Prostate gland (tissue), 2 donors: ENCODE data around the gene F3. TPM values are rescaled to one million over a fixed set of nuclear protein-coding genes. Genes with fewer than 3 reads are reported as not detected.
"Not testable (repeated sequence)": the region's sequence is repeated elsewhere in the genome, so short reads cannot be mapped to it uniquely, and the experiment has no call there.

Experiments used
- DNase-seq: peaks from one replicate; pipeline ENCODE4 v3.0.0-alpha.2; 2019; ENCODE audit warnings: low spot score
- H3K27ac ChIP-seq, 2 donors: fragments of 200-600 bp; sonication (generic); 2 replicates each; pipeline ENCODE4 v1.5.1; 2017 to 2019
- H3K27me3 ChIP-seq: fragments of 200-600 bp; sonication (generic); replicated peaks from 2 replicates; pipeline ENCODE4 v1.5.1; 2019; ENCODE audit not compliant: insufficient read depth
- H3K36me3 ChIP-seq, 2 donors: fragments of 200-600 bp; sonication (generic); 1 replicate in 1 of 2; 2 replicates in 1 of 2; pipeline versions ENCODE4 v1.5.1 to v1.8.1; 2017 to 2019
- H3K4me1 ChIP-seq: fragments of 200-600 bp; sonication (generic); replicated peaks from 2 replicates; pipeline ENCODE4 v1.5.1; 2019
- H3K4me3 ChIP-seq, 2 donors: fragments of 200-600 bp; sonication (generic); 2 replicates each; pipeline ENCODE4 v1.5.1; 2017 to 2019
- H3K9me3 ChIP-seq: fragments of 200-600 bp; sonication (generic); 2 replicates; pipeline ENCODE4 v1.5.1; 2017
- POLR2A ChIP-seq: fragments of 450-650 bp; IDR thresholded peaks from one replicate; pipeline ENCODE4 v1.6.1; 2016; ENCODE audit warnings: antibody characterized with exemption, mild to moderate bottlenecking
- POLR2AphosphoS5 ChIP-seq: sonication (generic); formaldehyde crosslinking; IDR thresholded peaks from one replicate; pipeline ENCODE4 v1.6.1; 2017; ENCODE audit warnings: antibody characterized with exemption
- WGBS: methylation state at CpG from one replicate; pipeline ENCODE4 v1.1.5; 2018; 5-methylcytosine and 5-hydroxymethylcytosine counted together
- intact Hi-C: fragments of 100-400 bp; cut with DNase I; formaldehyde crosslinking; loops from one replicate; pipeline ENCODE4 v1.14.2; 2022
- total RNA-seq, 2 donors: library from RNA; depleted of rRNA; stranded (reverse); fragments of >200 nt; gene quantifications; one replicate each; pipeline ENCODE4 v1.1.0, GENCODE V29; 2016
- TF ChIP-seq, protein P1 (sequence below), 4 experiments: fragments of 200-600 bp in 2 of 4; fragments of 450-650 bp in 2 of 4; sonication (generic) in 2 of 4; IDR thresholded peaks; 1 replicate in 3 of 4; 2 replicates in 1 of 4; pipeline ENCODE4 v1.5.1; 2016 to 2019; ENCODE audit warnings: antibody characterized with exemption in 4 of 4, mild to moderate bottlenecking in 2 of 4, moderate library complexity in 2 of 4

F3 gene
- total RNA-seq, 2 donors from 2014 or later: 36.3 to 120 TPM

DNA sequence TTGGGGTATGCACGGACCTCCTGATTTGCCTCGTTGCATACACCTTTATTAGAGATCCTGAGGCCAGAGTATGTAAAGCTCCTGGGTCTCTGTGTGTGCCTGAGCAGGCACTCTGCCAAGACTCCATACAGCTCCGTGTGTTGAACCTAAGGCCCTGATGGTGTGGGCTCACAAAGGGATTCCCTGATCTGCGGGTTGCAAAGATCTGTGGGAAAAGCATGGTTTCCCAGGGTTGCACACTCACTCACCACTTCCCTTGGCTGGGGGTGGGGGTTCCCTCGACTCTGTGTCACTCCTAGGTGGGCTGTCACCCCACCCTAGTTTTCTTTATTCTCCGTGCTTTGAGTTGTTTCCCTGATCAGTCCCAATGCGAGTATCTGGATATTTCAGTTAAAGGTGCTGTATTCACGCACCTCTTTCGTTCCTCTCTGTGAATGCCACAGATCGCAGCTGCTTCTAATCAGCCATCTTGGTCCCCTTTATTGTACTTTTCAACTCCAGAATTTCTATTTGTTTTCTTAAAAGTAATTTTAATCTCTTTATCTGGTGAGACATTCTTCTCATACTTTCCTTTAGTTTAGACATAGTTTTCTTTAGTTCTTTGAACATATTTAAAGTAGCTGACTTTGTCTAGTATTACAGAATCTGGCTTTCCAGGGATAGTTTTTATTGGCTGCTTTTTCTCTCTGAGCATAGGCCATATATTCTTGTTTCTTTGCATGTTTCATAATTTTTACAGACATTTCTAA lies 39.0 kb upstream of the F3 start:
- Histone ChIP-seq H3K27me3 (no peaks in the 10 kb centered on the region), H3K4me1 (no peaks in the 10 kb centered on the region), H3K27ac (no peak overlapping the region), H3K9me3 (no peaks in the 10 kb centered on the region), H3K4me3 (no peak overlapping the region), H3K36me3 (no peaks in the 10 kb centered on the region)
- intact Hi-C loops: no loop called here
- no peak for DNase-seq
- no peak for TF ChIP-seq POLR2AphosphoS5
- TF ChIP-seq, protein P1, sequence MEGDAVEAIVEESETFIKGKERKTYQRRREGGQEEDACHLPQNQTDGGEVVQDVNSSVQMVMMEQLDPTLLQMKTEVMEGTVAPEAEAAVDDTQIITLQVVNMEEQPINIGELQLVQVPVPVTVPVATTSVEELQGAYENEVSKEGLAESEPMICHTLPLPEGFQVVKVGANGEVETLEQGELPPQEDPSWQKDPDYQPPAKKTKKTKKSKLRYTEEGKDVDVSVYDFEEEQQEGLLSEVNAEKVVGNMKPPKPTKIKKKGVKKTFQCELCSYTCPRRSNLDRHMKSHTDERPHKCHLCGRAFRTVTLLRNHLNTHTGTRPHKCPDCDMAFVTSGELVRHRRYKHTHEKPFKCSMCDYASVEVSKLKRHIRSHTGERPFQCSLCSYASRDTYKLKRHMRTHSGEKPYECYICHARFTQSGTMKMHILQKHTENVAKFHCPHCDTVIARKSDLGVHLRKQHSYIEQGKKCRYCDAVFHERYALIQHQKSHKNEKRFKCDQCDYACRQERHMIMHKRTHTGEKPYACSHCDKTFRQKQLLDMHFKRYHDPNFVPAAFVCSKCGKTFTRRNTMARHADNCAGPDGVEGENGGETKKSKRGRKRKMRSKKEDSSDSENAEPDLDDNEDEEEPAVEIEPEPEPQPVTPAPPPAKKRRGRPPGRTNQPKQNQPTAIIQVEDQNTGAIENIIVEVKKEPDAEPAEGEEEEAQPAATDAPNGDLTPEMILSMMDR (IDR thresholded peaks at IDR 0.05): no peak
- no peak for TF ChIP-seq POLR2A
- 68% methylated on average over 10 of the region's 10 CpGs for WGBS

DNA sequence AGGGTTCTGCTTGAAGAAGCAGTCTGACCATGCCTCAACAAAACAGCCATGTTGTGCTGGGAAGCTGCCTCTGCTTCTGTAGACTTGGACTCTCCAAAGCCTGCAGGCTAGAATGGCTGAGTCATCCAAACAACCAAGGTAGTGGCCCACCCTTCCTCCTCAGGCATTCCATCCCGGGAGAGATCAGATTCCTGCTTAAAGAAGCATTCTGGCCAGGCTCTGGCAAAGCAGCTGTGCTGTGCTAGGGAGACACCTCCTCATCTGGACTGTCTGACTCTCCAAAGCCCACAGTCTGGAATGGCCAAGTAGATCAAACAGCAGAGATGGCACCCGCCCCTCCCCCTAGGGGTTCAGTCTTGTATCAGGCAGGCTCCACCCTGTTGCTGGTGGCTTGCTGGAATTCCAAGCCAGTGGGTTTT lies 38.3 kb upstream of the F3 start:
- Histone ChIP-seq H3K4me3 (no peak overlapping the region), H3K9me3 (no peaks in the 10 kb centered on the region), H3K27ac (no peak overlapping the region), H3K4me1 (no peaks in the 10 kb centered on the region), H3K27me3 (no peaks in the 10 kb centered on the region), H3K36me3 (no peaks in the 10 kb centered on the region)
- TF ChIP-seq POLR2A: no peak
- TF ChIP-seq, protein P1 (IDR thresholded peaks at IDR 0.05): no peak
- no peak for TF ChIP-seq POLR2AphosphoS5
- intact Hi-C loops: no loop called here
- 34% methylated on average over 2 of the region's 2 CpGs for WGBS
- DNase-seq: no peak

DNA sequence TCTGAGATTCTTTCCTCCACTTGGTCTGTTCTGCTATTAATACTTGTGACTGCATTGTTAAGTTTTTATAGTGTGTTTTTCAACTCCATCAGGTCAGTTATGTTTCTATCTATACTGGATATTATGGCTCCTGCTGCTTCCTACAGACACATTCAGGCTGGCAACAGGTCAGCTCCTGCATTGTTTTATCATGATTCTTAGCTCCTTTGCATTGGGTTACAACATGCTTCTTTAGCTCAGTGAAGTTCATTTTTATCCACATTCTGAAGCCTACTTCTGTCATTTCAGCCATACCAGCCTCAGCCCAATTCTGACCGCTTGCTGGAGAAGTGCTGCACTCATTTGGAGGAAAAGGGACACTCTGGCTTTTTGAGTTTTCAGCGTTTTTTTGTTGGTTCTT lies 37.3 kb upstream of the F3 start:
- DNase-seq: no peak
- no peaks in the 10 kb centered on the region for H3K9me3 ChIP-seq
- WGBS: 70% methylated on average over 2 of the region's 2 CpGs
- no peak for TF ChIP-seq POLR2A
- TF ChIP-seq POLR2AphosphoS5: no peak
- TF ChIP-seq, protein P1 (IDR thresholded peaks at IDR 0.05): no peak
- intact Hi-C loops: no loop called here
- no peaks in the 10 kb centered on the region for H3K27me3 ChIP-seq
- no peaks in the 10 kb centered on the region for H3K4me1 ChIP-seq
- H3K36me3 ChIP-seq: no peaks in the 10 kb centered on the region
- H3K27ac ChIP-seq: no peak overlapping the region
- no peak overlapping the region for H3K4me3 ChIP-seq

DNA sequence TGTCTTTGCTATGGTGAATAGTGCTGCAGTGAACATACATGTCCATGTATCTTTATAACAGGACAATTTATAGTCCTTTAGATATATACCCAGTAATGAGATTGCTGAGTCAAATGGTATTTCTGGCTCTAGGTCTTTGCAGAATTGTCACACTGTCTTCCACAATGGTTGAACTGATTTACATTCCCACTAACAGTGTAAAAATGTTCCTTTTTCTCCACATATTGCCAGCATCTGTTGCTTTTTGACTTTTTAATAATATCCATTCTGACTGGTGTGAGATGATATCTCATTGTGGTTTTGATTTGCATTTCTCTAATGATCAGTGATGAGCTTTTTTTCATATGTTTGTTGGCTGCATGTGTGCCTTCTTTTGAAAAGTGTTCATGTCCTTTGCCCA lies 32.4 kb upstream of the F3 start:
- H3K36me3 ChIP-seq, H3K4me1 ChIP-seq, H3K27me3 ChIP-seq, H3K27ac ChIP-seq, H3K4me3 ChIP-seq, DNase-seq, intact Hi-C loops, H3K9me3 ChIP-seq: not testable (repeated sequence)

DNA sequence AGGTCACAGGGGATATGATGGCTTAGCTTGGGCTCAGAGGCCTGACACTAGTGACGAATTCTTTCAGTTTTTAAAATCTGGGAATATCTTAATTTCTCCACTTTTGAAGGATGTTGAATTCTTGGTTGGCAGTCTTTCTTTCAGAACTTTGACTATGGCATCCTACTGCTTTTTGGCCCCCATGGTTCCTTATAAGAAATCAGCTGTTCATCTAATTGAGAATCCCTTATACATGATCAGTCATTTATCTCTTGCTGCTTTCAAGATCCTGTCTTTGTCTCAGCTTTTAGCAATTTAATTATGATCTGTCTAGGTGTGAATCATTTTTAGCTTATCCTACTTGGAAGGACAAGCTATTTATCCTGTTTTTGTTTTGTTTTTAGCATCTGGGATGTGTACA lies 31.2 kb upstream of the F3 start:
- intact Hi-C loops: no loop called here
- Histone ChIP-seq H3K4me3 (no peak overlapping the region), H3K27me3 (no peaks in the 10 kb centered on the region), H3K9me3 (no peaks in the 10 kb centered on the region), H3K4me1 (no peaks in the 10 kb centered on the region), H3K36me3 (no peaks in the 10 kb centered on the region), H3K27ac (no peak overlapping the region)
- 100% methylated on average over 1 of the region's 1 CpG for WGBS
- TF ChIP-seq POLR2AphosphoS5 (no peak), POLR2A (no peak)
- TF ChIP-seq, protein P1 (IDR thresholded peaks at IDR 0.05): no peak
- DNase-seq: no peak

DNA sequence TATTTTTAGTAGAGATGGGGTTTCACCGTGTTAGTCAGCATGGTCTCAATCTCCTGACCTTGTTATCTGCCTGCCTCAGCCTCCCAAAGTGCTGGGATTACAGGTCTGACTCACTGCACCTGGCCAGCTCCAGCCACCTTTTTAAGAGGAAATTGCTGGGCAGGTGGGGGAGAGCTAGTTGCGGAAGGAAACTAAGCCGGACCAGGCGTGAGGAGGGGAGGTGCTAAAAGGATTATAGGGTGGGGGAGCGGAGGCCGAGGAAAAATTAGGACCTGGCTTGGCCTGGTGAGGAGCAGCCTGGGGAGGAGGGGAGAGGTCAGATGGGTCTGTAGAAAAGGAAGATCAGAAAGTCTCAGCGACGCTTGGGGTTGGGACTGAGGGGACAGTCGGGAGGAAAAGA lies 29.4 kb upstream of the F3 start:
- 84% methylated on average over 9 of the region's 9 CpGs for WGBS

DNA sequence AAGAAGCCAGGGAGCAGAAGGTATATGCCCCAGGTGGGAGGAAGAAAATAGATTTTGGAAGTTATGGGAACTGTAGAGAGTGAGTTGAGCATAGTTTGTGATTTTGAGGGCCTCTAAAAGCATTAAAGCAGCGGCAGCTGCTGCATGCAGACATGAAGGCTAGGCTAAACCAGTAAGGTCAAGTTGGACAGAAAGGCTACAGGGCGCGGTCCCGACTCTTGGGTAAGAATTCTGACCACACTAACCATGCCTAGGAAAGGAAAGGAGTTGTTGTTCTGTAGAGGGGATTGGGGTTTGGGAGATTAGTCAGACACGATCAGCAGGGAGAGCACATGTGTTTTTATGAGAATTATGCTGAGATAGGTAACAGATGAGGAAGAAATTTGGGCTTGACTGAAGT lies 27.2 kb upstream of the F3 start:
- H3K4me1 ChIP-seq, H3K36me3 ChIP-seq, H3K27ac ChIP-seq, H3K9me3 ChIP-seq, DNase-seq, H3K27me3 ChIP-seq, H3K4me3 ChIP-seq, intact Hi-C loops: not testable (repeated sequence)
- WGBS: 80% methylated on average over 5 of the region's 5 CpGs

More for the DNA sequence above, 29.4 kb upstream of the F3 start:
- H3K36me3 ChIP-seq, H3K4me3 ChIP-seq, H3K4me1 ChIP-seq, H3K27me3 ChIP-seq, H3K27ac ChIP-seq, H3K9me3 ChIP-seq, DNase-seq, intact Hi-C loops: not testable (repeated sequence)

DNA sequence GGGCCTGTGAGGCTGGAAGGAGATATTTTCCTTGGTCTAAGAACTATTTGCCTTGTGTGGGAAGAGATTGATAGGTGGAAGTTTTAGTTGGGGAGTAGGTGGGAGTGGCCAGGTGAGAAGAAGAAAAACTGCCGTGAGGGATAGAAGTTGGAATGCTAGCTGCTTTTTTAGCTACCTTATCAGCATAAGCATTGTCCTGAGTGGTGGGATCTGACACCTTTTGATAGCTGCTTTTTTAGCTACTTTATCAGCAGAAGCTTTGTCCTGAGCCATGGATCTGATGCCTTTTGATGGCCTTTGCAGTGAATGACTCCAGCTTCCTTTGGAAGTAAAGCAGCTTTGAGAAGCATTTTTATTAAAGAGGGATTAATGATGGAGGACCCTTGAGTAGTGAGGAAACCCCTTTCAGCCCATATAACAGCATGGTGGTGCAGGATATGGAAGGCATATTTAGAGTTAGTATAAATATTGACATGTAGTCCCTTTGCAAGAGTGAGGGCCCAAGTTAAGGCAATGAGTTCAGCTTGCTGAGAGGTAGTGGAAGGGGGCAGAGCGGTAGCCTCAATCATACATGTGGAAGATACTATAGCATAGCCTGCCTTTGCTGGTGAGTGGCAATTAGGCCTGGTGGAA lies 26.5 kb upstream of the F3 start:
- H3K36me3 ChIP-seq, H3K4me3 ChIP-seq, intact Hi-C loops, H3K27ac ChIP-seq, H3K4me1 ChIP-seq, H3K27me3 ChIP-seq, DNase-seq, H3K9me3 ChIP-seq: not testable (repeated sequence)
- 98% methylated on average over 2 of the region's 2 CpGs for WGBS
